CD4-positive, CD25-positive, alpha-beta regulatory T cell (primary cell): ENCODE data around the gene KHK. TPM values are rescaled to one million over a fixed set of nuclear protein-coding genes. Genes with fewer than 3 reads are reported as not detected.

Experiments
- ATAC-seq, 2 donors: fragments of 150-1000 bp; cut with Tn5 transposase; one replicate each; pipeline ENCODE4 v1.10.0; 2021; ENCODE audit warnings: low read depth in 2 of 2, moderate number of reproducible peaks in 2 of 2, moderate library complexity in 1 of 2
- DNase-seq, 3 donors: peaks; one replicate each; pipeline versions ENCODE4 v3.0.0 to v3.0.0-alpha.2; 2012 to 2022; ENCODE audit warnings: mixed read lengths in 1 of 3
- H3K27ac ChIP-seq: one replicate; pipeline ENCODE4 v1.7.0; 2013; ENCODE audit warnings: mild to moderate bottlenecking, low read length; ENCODE audit not compliant: insufficient read depth, poor library complexity, severe bottlenecking
- H3K27me3 ChIP-seq: one replicate; pipeline ENCODE4 v1.7.0; 2013; ENCODE audit warnings: low read length; ENCODE audit not compliant: control insufficient read depth, insufficient read depth
- H3K36me3 ChIP-seq: one replicate; pipeline ENCODE4 v1.7.0; 2013; ENCODE audit warnings: mild to moderate bottlenecking, low read length, moderate library complexity; ENCODE audit not compliant: control insufficient read depth, insufficient read depth
- H3K4me1 ChIP-seq: 2 replicates; pipeline ENCODE4 v1.7.0; 2013; ENCODE audit warnings: mild to moderate bottlenecking, low read length; ENCODE audit not compliant: insufficient read depth, control insufficient read depth, poor library complexity, severe bottlenecking
- H3K4me3 ChIP-seq: one replicate; pipeline ENCODE4 v1.7.0; 2013; ENCODE audit warnings: low read depth, mild to moderate bottlenecking, low read length, moderate library complexity
- H3K9me3 ChIP-seq, 2 experiments: 1 replicate in 1 of 2; 2 replicates in 1 of 2; pipeline ENCODE4 v1.7.0; 2013; ENCODE audit warnings: low read length in 2 of 2, mild to moderate bottlenecking in 1 of 2, moderate library complexity in 1 of 2; ENCODE audit not compliant: control insufficient read depth in 2 of 2
- H3K27ac Mint-ChIP-seq, 3 donors: one replicate each; pipeline ENCODE4 v1.8.0; 2020 to 2022; ENCODE audit warnings: mild to moderate bottlenecking in 3 of 3, mixed read lengths in 3 of 3, moderate library complexity in 2 of 3
- H3K27me3 Mint-ChIP-seq: one replicate; pipeline ENCODE4 v1.8.0; 2022; ENCODE audit warnings: mild to moderate bottlenecking, mixed read lengths
- H3K36me3 Mint-ChIP-seq: one replicate; pipeline ENCODE4 v1.8.0; 2020; ENCODE audit warnings: mixed read lengths
- H3K4me1 Mint-ChIP-seq, 4 donors: one replicate each; pipeline ENCODE4 v1.8.0; 2020 to 2022; ENCODE audit warnings: mixed read lengths in 4 of 4, mild to moderate bottlenecking in 1 of 4
- H3K4me3 Mint-ChIP-seq, 4 donors: one replicate each; pipeline ENCODE4 v1.8.0; 2020 to 2022; ENCODE audit warnings: mild to moderate bottlenecking in 4 of 4, mixed read lengths in 4 of 4, moderate library complexity in 3 of 4
- H3K9me3 Mint-ChIP-seq, 7 donors: one replicate each; pipeline ENCODE4 v1.8.0; 2020 to 2022; ENCODE audit warnings: mixed read lengths in 7 of 7, mild to moderate bottlenecking in 3 of 7, moderate library complexity in 2 of 7
- polyA plus RNA-seq, 4 donors: library from polyadenylated mRNA; unstranded; fragments of 300-500 nt; fragmentation: Illumina TruSeq; gene quantifications; one replicate each; pipeline ENCODE4 v1.2.3, GENCODE V29; 2021
- total RNA-seq: library from RNA; stranded (reverse); gene quantifications from one replicate; pipeline ENCODE4 v1.2.3, GENCODE V29; 2022

Gene KHK
- total and polyA plus RNA-seq, 5 donors from 2014 or later, result 3.4 to 6.6 (median 5.9) TPM

- Histone ChIP-seq H3K9me3 (no peaks in the 10 kb centered on the region), H3K27me3 (peaks cover 9% of the 10 kb centered on the region), H3K4me3 (peak within 1 kb of the TSS; percentile 91), H3K4me1 (peaks cover 18% of the 10 kb centered on the region), H3K27ac (peak within 1 kb of the TSS; percentile 30), H3K36me3 (no peaks in the 10 kb centered on the region)
- ATAC-seq, result peak; percentile 74 to 75
- Mint-ChIP-seq H3K27ac (peak within 1 kb of the TSS; percentile 83 to 88 (median 88)), H3K4me1 (peaks cover 5 to 28% (median 8%) of the 10 kb centered on the region in 4 donors), H3K36me3 (no peaks in the 10 kb centered on the region), H3K4me3 (peak within 1 kb of the TSS; percentile 86 to 92 (median 91)), H3K27me3 (peaks cover 19% of the 10 kb centered on the region), H3K9me3 (peaks cover 0 to 2% (median 0%) of the 10 kb centered on the region in 7 donors)
- DNase-seq, result peak; percentile 54 to 73 (median 60)
Observed at GRCh38 chr2:27123302-27124150, 37.0 kb downstream of the KHK start, which contains the start of gene ABHD1. Gene ABHD1, plus strand, starts transcription at chr2:27123815. Its CDS starts 134 bp downstream, at chr2:27123949.

- Histone ChIP-seq H3K27me3 (peaks cover 2% of the 10 kb centered on the region), H3K27ac (no peak overlapping the region), H3K36me3 (peaks cover 6% of the 10 kb centered on the region), H3K4me1 (peaks cover 16% of the 10 kb centered on the region), H3K9me3 (no peaks in the 10 kb centered on the region), H3K4me3 (no peak overlapping the region)
- peak overlapping the region in 3 of 4 donors; percentile 6 to 64 (median 50) for H3K4me3 Mint-ChIP-seq
- peak overlapping the region in 1 of 3 donors; percentile 71 for H3K27ac Mint-ChIP-seq
- peaks cover 12% of the 10 kb centered on the region for H3K36me3 Mint-ChIP-seq
- peaks cover 5 to 28% (median 7%) of the 10 kb centered on the region in 4 donors for H3K4me1 Mint-ChIP-seq
- peaks cover 8% of the 10 kb centered on the region for H3K27me3 Mint-ChIP-seq
- peaks cover 0 to under 1% (median 0%) of the 10 kb centered on the region in 7 donors for H3K9me3 Mint-ChIP-seq
- DNase-seq (no peak), ATAC-seq (no peak)
Observed at GRCh38 chr2:27125104-27125503, 38.5 kb downstream of the KHK start.

- Mint-ChIP-seq H3K27ac (no peak overlapping the region), H3K27me3 (no peaks in the 10 kb centered on the region), H3K36me3 (peaks cover 18% of the 10 kb centered on the region), H3K4me3 (peak overlapping the region in 2 of 4 donors; percentile 2 to 61), H3K9me3 (peaks cover 0 to 1% (median 0%) of the 10 kb centered on the region in 7 donors), H3K4me1 (peaks cover 5 to 35% (median 8%) of the 10 kb centered on the region in 4 donors)
- DNase-seq (no peak), ATAC-seq (no peak)
- Histone ChIP-seq H3K27ac (no peak overlapping the region), H3K4me1 (peaks cover 16% of the 10 kb centered on the region), H3K27me3 (no peaks in the 10 kb centered on the region), H3K4me3 (no peak overlapping the region), H3K36me3 (peaks cover 17% of the 10 kb centered on the region), H3K9me3 (no peaks in the 10 kb centered on the region)
Observed at GRCh38 chr2:27126252-27126710, 39.7 kb downstream of the KHK start.

GRCh38 chr2:27127883-27128667 lies 41.5 kb downstream of the KHK start:
- H3K27me3 ChIP-seq, result no peaks in the 10 kb centered on the region
- peaks cover 18% of the 10 kb centered on the region for H3K36me3 Mint-ChIP-seq
- peaks cover 18% of the 10 kb centered on the region for H3K4me1 ChIP-seq
- H3K27ac Mint-ChIP-seq, result no peak overlapping the region
- no peak for DNase-seq
- H3K27ac ChIP-seq, result no peak overlapping the region
- peak overlapping the region in 1 of 4 donors; percentile 61 for H3K4me3 Mint-ChIP-seq
- H3K9me3 Mint-ChIP-seq, result peaks cover 0 to 1% (median 0%) of the 10 kb centered on the region in 7 donors
- peaks cover 0 to 35% (median 8%) of the 10 kb centered on the region in 4 donors for H3K4me1 Mint-ChIP-seq
- H3K4me3 ChIP-seq, result no peak overlapping the region
- peaks cover 29% of the 10 kb centered on the region for H3K36me3 ChIP-seq
- no peaks in the 10 kb centered on the region for H3K9me3 ChIP-seq
- H3K27me3 Mint-ChIP-seq, result no peaks in the 10 kb centered on the region
- no peak for ATAC-seq

GRCh38 chr2:27128668-27129571 lies 42.3 kb downstream of the KHK start:
- Mint-ChIP-seq H3K4me1 (peaks cover 0 to 38% (median 11%) of the 10 kb centered on the region in 4 donors), H3K9me3 (peaks cover 0 to 1% (median 0%) of the 10 kb centered on the region in 7 donors), H3K4me3 (peak overlapping the region in 1 of 4 donors; percentile 3), H3K36me3 (peaks cover 18% of the 10 kb centered on the region), H3K27ac (peak overlapping the region in 1 of 3 donors; percentile 84), H3K27me3 (no peaks in the 10 kb centered on the region)
- no peak for DNase-seq
- Histone ChIP-seq H3K4me3 (no peak overlapping the region), H3K9me3 (no peaks in the 10 kb centered on the region), H3K27me3 (no peaks in the 10 kb centered on the region), H3K36me3 (peaks cover 29% of the 10 kb centered on the region), H3K4me1 (peaks cover 18% of the 10 kb centered on the region), H3K27ac (no peak overlapping the region)
- no peak for ATAC-seq

GRCh38 chr2:27130396-27130795 lies 43.8 kb downstream of the KHK start:
- Histone ChIP-seq H3K27me3 (no peaks in the 10 kb centered on the region), H3K9me3 (no peaks in the 10 kb centered on the region), H3K4me1 (peaks cover 18% of the 10 kb centered on the region), H3K4me3 (no peak overlapping the region), H3K27ac (no peak overlapping the region), H3K36me3 (peaks cover 29% of the 10 kb centered on the region)
- Mint-ChIP-seq H3K27ac (peak overlapping the region in 1 of 3 donors; percentile 50), H3K36me3 (peaks cover 18% of the 10 kb centered on the region), H3K9me3 (peaks cover 0 to 1% (median 0%) of the 10 kb centered on the region in 7 donors), H3K4me1 (peaks cover 0 to 42% (median 11%) of the 10 kb centered on the region in 4 donors), H3K27me3 (no peaks in the 10 kb centered on the region), H3K4me3 (peak overlapping the region in 1 of 4 donors; percentile 79)
- ATAC-seq (no peak), DNase-seq (no peak)
